ENCODE results near the gene ZC3H4.
"Not testable (repeated sequence)": the region's sequence is repeated elsewhere in the genome, so short reads cannot be mapped to it uniquely, and the experiment has no call there.

Gene ZC3H4

GRCh38 chr19:47078351-47078750, 35.2 kb downstream of the ZC3H4 start:
- not testable (repeated sequence) for DNase-seq

GRCh38 chr19:47075941-47076340, 37.6 kb downstream of the ZC3H4 start:
- DNase-seq = no peak

- no peak for DNase-seq
Observed at GRCh38 chr19:47075179-47075810, 38.3 kb downstream of the ZC3H4 start.

GRCh38 chr19:47074621-47075020, 39.0 kb downstream of the ZC3H4 start:
- DNase-seq = no peak

GRCh38 chr19:47073574-47073973, 40.0 kb downstream of the ZC3H4 start:
- no peak for DNase-seq

DNA sequence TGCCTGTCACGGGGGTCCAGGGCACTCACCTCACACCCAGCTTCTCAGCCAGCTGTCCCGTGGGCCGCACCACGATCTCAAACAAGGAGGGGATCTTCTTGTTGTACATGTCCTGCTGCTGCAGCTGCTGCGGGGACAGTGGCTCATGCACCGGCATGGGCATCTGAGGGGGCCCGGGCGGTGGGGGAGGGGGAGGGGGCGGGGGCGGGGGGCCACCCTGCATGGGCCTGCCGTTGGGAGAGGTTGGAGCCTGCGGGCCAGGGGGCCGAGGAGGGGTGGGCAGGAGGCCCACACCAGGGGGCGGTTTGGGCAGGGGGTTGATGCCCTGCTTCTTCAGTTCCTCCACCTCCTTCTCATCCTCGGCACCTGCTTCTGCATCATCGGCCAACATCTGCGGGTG, 41.3 kb downstream of the ZC3H4 start:
- DNase-seq = no peak

DNA sequence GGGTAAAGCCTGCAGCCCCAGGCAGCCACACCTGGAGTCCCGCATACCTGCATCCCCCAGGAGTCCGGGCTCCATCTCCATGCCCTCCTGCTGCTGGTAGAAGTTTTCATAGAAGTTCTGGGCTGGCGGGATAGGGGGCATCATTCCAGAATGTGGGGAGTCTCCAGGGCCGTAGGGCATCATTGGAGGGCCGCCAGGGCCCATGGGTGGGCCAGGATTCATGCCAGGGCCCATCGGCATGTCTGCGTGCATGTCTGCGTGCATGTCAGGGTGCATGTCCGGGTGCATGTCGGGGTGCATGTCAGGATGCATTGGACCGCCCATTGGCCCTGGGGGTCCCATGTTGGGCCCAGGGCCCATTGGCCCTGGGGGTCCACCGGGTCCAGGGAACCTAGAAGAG, 41.8 kb downstream of the ZC3H4 start:
- no peak for DNase-seq

- DNase-seq = no peak
Observed at GRCh38 chr19:47070756-47071155, 42.8 kb downstream of the ZC3H4 start.

- DNase-seq = no peak
Observed at GRCh38 chr19:47069795-47070194, 43.8 kb downstream of the ZC3H4 start.

- no peak for DNase-seq
Observed at GRCh38 chr19:47068876-47069406, 44.6 kb downstream of the ZC3H4 start.

- DNase-seq = no peak
Observed at GRCh38 chr19:47068246-47068645, 45.3 kb downstream of the ZC3H4 start.

DNA sequence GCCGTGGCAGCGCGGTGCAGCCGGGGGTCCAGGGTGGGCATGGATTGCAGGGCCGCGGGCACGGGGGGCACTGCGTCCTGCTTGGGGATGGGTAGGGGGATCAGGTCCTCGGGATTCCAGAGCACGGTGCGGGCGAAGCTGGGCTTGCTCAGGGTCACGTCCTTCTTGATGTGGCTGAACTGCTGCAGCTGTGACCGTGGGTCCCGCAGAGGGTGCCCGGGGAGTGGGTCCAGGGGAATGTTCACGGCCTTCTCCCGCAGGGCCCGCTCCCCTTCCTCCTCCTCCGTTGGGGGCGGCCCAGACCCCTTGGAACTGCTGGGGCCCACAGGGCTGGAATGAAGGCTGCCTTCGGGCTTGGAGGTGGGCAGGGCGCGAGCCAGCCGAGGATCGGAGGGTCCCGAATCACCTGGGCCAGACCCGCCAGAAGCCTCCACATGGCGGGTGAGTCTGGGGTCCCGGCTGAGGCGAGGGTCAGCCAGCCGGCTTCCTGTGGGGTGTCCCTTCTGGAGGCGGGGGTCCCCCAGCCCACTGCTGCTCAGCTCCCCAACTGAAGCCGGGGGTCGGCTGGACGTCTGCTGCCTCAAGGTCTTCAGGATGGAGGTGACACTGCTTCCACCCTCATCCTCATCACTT, 46.2 kb downstream of the ZC3H4 start:
- DNase-seq = no peak

DNA sequence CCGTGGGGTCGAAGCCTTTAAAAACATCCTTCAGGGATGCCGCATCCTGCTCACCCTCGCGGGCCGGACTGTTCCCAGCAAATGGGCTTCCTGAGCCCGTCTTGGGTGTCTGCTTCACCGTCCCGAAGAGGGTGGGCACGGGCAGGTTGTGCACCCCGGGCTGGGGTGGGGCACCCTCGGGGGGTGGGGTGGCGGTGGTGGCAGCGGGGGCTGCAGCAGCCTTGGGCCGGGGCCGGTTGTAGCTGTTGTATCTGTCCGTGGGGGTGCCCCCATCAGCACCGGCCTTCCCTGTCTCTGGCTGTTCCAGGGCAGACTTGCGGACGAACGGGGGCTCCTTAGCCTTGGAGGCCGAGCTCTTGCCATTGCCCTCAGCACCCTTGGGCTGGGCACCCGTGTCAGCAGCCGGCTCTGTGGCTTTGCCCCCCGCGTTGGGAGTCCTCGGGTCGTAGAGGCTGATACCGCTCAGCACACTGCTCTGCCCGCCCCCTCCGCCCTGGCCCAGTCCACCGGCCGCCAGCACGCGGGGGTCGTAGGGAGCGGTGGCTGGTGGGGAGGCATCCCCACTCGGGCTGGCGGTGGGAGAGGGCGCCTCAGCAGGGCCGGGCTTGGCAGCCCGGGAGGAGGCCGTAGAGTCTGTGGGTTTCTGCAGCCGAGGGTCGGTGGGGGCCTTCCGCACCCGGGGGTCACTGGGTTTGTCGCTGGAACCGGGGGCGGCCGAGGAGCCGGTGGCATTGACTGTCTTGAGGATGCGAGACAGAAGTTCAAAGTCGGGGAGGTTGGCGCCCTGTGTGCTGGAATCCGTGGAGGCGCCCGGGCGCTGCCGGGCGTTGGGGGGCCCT, 47.0 kb downstream of the ZC3H4 start:
- no peak for DNase-seq

DNA sequence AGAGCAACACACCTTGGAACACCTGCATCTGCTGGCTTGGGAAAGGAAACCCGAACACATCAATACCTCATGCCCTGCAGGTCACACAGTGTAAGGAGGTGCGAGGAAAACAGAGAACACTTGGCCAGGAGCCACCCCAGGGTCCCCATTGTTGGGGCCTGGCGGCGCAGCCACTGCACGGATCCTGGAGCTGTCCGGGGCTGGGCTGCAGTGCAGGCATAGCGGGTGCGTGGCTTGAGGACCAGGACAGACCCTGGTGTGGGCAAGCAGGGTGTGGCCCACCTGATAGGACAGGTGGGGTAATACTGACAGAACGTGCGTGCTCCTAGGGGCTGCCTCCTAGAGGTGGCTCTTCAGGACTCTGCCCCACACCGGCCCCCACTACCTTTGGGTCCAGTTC, 48.3 kb downstream of the ZC3H4 start:
- no peak for DNase-seq

DNA sequence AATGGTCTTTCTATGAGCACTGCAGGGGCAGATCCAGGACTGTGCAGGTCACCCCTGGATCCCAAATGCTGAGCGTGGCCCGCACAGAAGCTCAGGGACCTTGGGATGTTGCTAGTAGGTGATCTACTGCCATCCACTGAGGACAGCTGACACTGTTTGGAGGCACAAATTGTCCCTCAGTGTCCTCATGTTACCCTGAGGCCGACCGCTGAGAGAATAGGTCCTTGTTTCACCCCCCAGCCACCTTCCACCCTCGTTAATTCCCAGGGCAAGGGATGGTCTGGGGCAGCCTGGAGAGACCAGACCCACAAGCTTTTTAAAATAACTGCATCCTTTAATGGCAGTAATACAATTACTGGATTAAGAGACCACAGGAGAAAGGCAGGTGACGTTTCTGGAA, 49.7 kb downstream of the ZC3H4 start:
- DNase-seq = no peak

DNA sequence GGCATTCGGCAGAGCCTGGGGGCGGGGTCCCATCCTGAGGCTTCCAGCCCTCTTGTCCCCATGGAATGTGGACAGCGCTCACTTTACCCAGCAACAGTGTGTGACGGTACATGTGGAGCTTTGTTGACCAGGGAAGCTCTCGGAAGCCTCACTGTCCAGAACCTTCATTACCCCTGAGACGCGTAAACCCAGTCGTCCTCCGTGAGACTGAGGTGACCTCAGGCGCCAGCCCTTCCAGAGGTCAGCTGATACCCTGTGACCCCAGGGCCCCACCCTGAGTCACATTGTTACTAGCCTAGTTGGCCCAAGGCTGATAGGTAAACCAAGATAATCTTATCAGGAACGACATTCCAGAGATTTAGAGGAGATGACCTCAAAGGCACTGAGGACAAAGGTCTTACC, 55.0 kb downstream of the ZC3H4 start:
- DNase-seq = no peak

DNA sequence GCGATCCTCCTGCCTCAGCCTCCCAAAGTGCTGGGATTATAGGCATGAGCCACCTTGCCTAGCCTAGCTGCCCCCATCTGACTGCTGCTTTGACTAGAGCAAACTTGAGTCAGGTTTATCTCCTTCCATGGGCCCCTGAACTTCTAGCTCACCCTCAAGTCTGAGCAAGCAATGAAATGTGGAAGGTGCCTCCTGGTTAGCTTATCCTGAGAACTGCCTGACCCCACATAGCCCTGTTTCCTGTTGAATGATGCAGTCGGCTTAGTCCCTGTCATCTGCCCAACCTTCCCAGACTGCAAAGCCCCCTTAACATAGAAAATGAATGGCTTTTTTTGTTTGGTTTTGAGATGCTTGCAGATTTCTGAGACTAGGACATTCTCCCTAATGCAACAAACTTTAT, 56.2 kb downstream of the ZC3H4 start:
- DNase-seq = no peak

DNA sequence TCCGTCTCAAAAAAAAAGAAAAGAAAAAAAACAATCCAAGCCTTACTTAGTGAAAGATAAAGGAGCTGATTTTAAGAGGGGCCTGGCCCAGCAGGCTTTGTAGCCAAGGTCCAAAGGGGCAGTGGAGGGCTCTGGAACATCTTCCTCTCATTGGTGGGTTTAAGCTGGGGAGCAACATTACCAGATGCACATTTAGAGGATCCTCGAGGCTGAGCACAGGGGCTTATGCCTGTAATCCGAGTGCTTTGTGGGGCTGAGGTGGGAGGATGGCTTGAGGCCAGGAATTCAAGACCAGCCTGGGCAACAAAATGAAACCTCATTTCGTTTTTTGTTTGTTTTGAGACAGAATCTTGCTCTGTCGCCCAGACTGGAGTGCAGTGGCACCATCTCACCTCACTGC, 57.2 kb downstream of the ZC3H4 start:
- DNase-seq = no peak

GRCh38 chr19:47050562-47050961, 63.0 kb downstream of the ZC3H4 start:
- not testable (repeated sequence) for DNase-seq

DNA sequence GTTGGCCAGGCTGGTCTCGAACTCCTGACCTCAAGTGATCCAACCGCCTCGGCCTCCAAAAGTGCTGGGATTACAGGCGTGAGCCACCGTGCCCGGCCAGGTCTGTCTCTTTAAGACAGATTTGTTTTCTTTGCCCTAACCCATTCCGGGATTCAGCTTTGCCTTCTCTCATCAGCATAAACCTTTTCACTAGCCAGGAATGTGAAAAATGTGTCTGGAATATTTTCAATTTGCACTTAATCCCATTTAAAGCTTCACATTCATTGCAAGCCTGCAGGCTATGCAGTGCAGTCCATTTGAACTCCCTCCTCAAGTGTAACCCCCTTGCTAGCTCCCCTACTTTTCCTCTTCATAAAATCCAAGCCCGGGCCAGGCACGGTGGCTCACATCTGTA, 64.3 kb downstream of the ZC3H4 start:
- DNase-seq = no peak

DNA sequence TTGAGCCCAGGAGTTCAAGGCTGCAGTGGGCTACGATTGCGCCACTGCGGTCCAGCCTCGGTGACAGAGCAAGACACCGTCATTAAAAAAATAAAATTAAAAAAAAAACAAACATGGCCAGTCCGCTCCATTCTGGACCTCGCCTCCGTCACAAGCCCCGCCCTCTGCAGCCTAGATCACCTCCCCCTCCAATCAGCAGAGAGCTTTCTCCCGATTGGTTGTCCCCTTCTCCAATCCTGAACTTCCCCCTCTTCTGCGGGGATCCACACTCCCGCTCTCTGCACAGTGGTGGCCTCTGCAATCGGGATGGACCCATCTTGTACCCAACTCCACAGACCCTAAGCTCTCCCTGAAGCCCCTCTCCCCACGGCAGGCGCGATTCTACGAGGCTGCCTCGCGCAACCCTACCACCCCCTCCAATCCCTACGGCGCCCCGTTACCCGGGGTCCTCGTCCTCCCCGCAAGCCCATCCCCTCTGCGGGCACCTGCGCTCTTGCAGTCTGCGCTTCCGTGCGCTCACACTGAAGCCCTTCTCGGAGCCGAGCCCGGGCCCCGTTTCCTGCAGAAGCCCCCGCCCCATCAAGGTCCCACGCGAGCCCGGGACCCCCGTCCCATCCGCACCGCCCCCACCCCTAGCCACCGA, 65.7 kb downstream of the ZC3H4 start:
- peak; percentile 80 for DNase-seq

GRCh38 chr19:47047272-47047762, 66.3 kb downstream of the ZC3H4 start:
- DNase-seq = no peak

DNA sequence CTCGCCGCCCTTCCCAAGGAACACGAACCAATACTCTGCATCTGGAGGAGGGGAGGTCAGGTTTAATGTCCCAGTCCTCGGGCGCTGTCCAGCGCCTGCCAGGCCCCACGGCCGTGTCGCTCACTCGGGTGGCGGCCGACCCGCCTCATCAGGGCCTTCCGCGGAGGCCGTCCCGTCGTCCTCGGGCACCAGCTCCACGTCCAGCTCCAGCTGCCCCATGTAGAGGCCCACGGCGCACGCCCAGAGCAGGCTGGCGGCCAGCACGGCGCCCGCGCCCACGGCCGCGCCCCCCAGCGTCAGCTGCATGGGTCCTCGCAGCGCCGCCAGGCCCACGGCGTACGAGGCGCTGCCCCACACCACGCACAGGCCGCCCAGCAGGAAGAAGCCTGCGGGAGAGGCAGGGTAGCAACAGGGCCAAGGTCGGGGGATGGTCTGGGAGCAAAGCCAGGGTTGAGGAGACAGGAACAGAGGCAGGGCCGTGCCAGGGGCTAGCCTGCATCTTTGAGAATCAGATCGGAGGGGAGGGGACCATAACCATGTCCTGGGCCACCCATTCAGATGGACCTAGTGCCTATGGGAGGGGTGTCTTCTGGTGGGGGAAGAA, 67.6 kb downstream of the ZC3H4 start:
- no peak for DNase-seq
